Left ventricle myocardium inferior (tissue), 1 donor: ENCODE measurements around the gene ANKK1. TPM values are rescaled to one million over a fixed set of nuclear protein-coding genes. Genes with fewer than 3 reads are reported as not detected.

Experiments
- DNase-seq: peaks from one replicate; pipeline ENCODE4 v3.0.0-alpha.2; 2020
- H3K27ac ChIP-seq: fragments of 200-600 bp; replicated peaks from 2 replicates; pipeline ENCODE4 v1.8.0; 2021
- H3K27me3 ChIP-seq: fragments of 200-600 bp; 2 replicates; pipeline ENCODE4 v1.8.0; 2021; ENCODE audit warnings: low read depth
- H3K36me3 ChIP-seq: fragments of 200-600 bp; 2 replicates; pipeline ENCODE4 v1.8.0; 2021
- H3K4me1 ChIP-seq: fragments of 200-600 bp; 2 replicates; pipeline ENCODE4 v1.8.0; 2021
- H3K4me3 ChIP-seq: fragments of 200-600 bp; 2 replicates; pipeline ENCODE4 v1.8.0; 2021; ENCODE audit warnings: mild to moderate bottlenecking, moderate library complexity
- H3K9me3 ChIP-seq: fragments of 200-600 bp; replicated peaks from 2 replicates; pipeline ENCODE4 v1.8.0; 2021
- intact Hi-C: fragments of 100-400 bp; cut with micrococcal nuclease; formaldehyde crosslinking; loops from one replicate; pipeline ENCODE4 v1.11.0; 2022
- total RNA-seq: library from RNA; stranded (reverse); fragmentation: NEBNext Ultra II Directional; extraction: Animal tissue kit (Norgen Biotek cat#: 25700); gene quantifications from one replicate; pipeline ENCODE4 v1.2.1, GENCODE V29; 2021
- TF ChIP-seq, protein P1 (sequence below): fragments of 200-600 bp; IDR thresholded peaks from 2 replicates; pipeline ENCODE4 v1.8.0; 2021; ENCODE audit warnings: antibody characterized with exemption, mild to moderate bottlenecking, borderline replicate concordance
- donor health status: DM: no; HTN: yes; CAD: no; lungs with severe emphysema.

The ANKK1 gene
- total RNA-seq, 1 donor from 2014 or later = not detected

DNA sequence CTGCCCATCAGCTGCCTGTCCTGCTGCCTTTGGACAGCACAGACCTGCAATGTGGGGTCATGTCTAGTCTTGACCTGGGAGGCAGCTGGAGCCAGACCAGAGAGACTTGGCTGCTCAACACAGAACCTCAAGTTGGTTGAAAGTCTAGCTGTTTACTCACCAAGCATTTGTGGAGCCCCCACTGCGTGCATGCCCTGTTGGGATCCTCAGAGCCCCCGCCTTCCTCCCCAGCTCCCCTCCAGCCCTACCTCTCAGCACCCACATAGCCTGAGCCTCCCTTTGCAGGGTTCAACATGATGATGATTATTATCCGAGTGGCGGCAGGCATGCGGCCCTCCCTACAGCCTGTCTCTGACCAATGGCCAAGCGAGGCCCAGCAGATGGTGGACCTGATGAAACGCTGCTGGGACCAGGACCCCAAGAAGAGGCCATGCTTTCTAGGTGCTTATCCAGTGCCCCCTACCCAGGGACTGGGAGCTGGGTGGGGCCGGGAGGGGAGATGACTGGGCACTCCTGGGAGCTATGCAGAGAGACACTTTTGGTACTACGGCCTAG, 8.3 kb downstream of the ANKK1 start:
- no peak overlapping the region for H3K4me3 ChIP-seq
- no peaks in the 10 kb centered on the region for H3K4me1 ChIP-seq
- H3K27ac ChIP-seq = no peak overlapping the region
- TF ChIP-seq, protein P1, sequence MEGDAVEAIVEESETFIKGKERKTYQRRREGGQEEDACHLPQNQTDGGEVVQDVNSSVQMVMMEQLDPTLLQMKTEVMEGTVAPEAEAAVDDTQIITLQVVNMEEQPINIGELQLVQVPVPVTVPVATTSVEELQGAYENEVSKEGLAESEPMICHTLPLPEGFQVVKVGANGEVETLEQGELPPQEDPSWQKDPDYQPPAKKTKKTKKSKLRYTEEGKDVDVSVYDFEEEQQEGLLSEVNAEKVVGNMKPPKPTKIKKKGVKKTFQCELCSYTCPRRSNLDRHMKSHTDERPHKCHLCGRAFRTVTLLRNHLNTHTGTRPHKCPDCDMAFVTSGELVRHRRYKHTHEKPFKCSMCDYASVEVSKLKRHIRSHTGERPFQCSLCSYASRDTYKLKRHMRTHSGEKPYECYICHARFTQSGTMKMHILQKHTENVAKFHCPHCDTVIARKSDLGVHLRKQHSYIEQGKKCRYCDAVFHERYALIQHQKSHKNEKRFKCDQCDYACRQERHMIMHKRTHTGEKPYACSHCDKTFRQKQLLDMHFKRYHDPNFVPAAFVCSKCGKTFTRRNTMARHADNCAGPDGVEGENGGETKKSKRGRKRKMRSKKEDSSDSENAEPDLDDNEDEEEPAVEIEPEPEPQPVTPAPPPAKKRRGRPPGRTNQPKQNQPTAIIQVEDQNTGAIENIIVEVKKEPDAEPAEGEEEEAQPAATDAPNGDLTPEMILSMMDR = no peak
- DNase-seq = no peak
- H3K36me3 ChIP-seq = no peaks in the 10 kb centered on the region
- H3K27me3 ChIP-seq = peaks cover 4% of the 10 kb centered on the region
- intact Hi-C loops = no loop called here
- H3K9me3 ChIP-seq = no peaks in the 10 kb centered on the region

DNA sequence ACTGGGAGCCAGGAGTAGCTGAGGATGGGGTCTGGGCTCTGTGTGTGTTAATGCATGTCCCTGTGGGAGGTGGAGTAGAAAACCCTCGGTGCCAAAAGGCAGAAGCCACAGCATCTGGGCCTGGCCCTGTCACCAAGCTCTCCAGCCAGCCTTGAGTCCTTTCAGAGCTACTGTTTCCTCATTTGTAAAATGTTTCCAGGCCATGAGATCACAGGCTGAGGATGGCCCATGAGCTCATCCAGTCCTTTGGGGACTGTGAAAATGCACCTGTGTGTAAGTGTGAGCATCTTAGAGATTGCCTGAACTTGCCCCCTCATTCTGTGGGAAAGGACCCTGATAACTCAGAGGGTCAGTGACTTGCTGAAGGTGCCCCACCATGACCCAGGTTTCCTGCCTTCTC, 9.1 kb downstream of the ANKK1 start:
- no peaks in the 10 kb centered on the region for H3K27me3 ChIP-seq
- no peak for DNase-seq
- H3K4me1 ChIP-seq = no peaks in the 10 kb centered on the region
- TF ChIP-seq, protein P1 = no peak
- H3K9me3 ChIP-seq = no peaks in the 10 kb centered on the region
- no peak overlapping the region for H3K4me3 ChIP-seq
- no peaks in the 10 kb centered on the region for H3K36me3 ChIP-seq
- no peak overlapping the region for H3K27ac ChIP-seq
- intact Hi-C loops = no loop called here

GRCh38 chr11:113397212-113397611, 9.6 kb downstream of the ANKK1 start:
- no peaks in the 10 kb centered on the region for H3K27me3 ChIP-seq
- H3K27ac ChIP-seq = no peak overlapping the region
- H3K4me1 ChIP-seq = no peaks in the 10 kb centered on the region
- TF ChIP-seq, protein P1 = no peak
- no peaks in the 10 kb centered on the region for H3K36me3 ChIP-seq
- no peak for DNase-seq
- intact Hi-C loops = no loop called here
- H3K4me3 ChIP-seq = no peak overlapping the region
- H3K9me3 ChIP-seq = no peaks in the 10 kb centered on the region

DNA sequence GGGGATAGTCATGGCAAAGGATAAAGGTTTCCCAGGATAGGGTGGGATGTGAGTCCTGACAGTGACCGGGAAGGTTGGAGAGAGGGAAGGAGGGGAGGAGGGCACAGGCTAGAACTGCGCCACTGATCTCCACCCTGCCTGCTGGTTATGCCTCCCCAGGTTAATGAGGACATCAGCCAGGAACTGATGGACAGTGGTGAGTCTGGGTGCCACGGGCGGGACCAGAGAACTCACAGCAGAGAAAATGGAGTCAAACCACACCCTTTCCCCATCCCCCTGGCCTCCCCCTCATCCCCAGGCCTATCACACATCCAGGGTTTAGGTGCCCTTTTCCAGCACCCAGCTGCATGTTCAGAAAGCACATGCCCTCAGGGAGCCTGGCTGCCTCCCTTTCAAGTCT, 10.2 kb downstream of the ANKK1 start:
- no peaks in the 10 kb centered on the region for H3K36me3 ChIP-seq
- H3K4me1 ChIP-seq = no peaks in the 10 kb centered on the region
- no peaks in the 10 kb centered on the region for H3K9me3 ChIP-seq
- H3K27me3 ChIP-seq = no peaks in the 10 kb centered on the region
- no peak overlapping the region for H3K4me3 ChIP-seq
- intact Hi-C loops = no loop called here
- H3K27ac ChIP-seq = no peak overlapping the region
- no peak for DNase-seq
- TF ChIP-seq, protein P1 = no peak

GRCh38 chr11:113398669-113399430, 11.3 kb downstream of the ANKK1 start:
- intact Hi-C loops = no loop called here
- no peaks in the 10 kb centered on the region for H3K27me3 ChIP-seq
- H3K27ac ChIP-seq = no peak overlapping the region
- no peak for DNase-seq
- TF ChIP-seq, protein P1 = no peak
- H3K4me3 ChIP-seq = no peak overlapping the region
- no peaks in the 10 kb centered on the region for H3K4me1 ChIP-seq
- H3K36me3 ChIP-seq = no peaks in the 10 kb centered on the region
- H3K9me3 ChIP-seq = no peaks in the 10 kb centered on the region
